Measurements from ENCODE around the gene P2RX6.

The P2RX6 gene

DNA sequence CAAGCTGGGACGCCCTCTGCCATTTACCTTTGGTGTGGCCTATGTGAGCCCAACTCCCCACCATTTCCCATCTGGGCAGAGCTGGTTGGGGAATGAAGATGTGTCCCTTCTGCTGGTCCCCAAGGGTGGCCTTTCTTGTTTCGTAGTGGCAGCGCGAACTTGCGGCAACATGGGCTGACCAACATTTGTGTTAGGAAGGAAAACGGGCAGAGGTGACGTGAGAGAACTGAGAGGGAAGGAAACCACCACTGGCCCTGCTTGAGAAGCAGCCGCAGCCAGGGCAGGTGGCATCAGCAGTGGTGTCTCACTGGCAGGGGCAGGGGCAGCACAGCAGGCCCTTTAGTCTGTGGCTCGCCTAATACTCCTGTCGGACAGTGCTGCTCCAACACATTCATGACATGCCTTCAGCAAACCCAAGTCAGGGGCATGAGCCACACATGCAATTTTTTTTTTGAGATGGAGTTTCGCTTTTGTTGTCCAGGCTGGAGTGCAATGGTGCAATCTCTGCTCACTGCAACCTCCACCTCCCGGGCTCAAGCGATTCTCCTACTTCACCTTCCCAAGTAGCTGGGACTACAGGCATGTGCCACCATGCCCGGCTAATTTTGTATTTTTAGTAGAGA is 60.7 kb downstream of the P2RX6 start:
- DNase-seq (ENCODE audit: low read depth), result no peak

DNA sequence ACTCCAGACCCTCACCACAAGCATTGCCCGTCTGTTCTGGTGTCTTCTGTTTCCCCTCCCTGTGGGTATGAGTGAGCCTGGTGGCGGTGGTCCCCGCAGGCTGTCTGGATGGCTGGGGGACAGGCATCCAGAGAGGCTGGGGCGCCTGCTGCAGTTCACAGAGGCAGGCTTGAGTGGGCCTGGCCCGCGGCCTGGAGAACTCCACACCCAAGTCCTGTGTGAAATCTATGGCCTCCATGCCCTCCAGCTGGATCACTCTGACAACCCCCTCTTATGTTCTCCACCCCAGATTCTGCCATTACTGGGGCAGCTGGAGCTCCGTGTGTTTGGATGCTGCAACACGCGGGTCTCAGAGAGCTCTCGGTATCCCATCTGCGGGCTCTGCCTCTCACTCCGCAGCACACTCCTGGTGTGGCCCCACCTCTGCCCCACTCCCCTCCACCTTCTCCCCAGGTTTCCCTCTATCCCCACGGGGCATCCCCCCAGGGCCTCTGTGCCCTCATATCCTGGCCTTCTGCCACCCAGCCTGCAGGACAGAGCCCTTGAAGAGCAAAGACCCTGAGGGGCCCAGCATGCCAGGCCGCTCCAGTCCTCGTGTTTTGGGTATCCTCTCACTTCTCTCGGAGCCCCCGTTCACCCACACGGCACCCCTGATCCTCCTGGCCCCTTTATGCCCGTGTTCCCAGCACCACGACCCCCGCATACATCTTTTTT is 62.1 kb downstream of the P2RX6 start:
- no peak for DNase-seq (ENCODE audit: low read depth)
